ENCODE data around the gene PNPO.

DNA sequence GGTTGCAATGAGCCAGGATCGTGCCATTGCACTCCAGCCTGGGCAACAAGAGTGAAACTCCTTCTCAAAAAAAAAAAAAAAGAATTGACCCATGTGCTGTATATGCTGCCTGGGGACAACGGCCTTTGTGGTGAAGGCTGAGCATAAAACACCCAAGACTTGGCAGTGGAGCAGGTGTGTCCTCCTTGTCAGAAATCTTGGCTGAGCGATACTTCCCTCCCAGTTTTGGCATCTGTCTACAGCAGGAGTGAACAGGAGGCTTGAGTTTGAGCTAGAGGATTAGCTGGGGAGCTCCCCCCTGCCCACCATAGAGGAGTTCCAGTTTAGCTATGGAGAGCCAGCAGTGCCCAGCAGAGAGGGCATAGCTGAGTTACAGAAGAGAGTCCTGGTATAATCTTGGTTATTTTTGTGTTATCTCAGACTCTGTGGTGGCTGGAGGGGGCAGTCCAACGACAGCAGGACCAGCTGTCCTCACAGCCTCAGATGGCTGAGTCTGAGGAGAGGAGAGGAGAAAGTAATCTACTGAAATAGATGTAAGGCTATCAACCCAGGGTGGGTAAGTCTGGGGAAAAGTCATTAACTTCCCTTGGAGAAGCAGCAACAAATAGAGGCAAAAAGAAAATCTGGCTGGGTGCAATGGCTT lies 26.9 kb upstream of the PNPO start:
- TF ChIP-seq, protein P1, sequence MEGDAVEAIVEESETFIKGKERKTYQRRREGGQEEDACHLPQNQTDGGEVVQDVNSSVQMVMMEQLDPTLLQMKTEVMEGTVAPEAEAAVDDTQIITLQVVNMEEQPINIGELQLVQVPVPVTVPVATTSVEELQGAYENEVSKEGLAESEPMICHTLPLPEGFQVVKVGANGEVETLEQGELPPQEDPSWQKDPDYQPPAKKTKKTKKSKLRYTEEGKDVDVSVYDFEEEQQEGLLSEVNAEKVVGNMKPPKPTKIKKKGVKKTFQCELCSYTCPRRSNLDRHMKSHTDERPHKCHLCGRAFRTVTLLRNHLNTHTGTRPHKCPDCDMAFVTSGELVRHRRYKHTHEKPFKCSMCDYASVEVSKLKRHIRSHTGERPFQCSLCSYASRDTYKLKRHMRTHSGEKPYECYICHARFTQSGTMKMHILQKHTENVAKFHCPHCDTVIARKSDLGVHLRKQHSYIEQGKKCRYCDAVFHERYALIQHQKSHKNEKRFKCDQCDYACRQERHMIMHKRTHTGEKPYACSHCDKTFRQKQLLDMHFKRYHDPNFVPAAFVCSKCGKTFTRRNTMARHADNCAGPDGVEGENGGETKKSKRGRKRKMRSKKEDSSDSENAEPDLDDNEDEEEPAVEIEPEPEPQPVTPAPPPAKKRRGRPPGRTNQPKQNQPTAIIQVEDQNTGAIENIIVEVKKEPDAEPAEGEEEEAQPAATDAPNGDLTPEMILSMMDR (conservative IDR thresholded peaks at IDR 0.05; ENCODE audit: low read depth, low read length) = no peak
- TF ChIP-seq EZH2phosphoT487 (IDR thresholded peaks at IDR 0.05; ENCODE audit: borderline replicate concordance, low read length) (no peak), EZH2 (IDR thresholded peaks at IDR 0.05; ENCODE audit: low read length, unreplicated experiment) (no peak)

All from PC-3 (cell line).